ENCODE results near the gene AHRR. TPM values are rescaled to one million over a fixed set of nuclear protein-coding genes. Genes with fewer than 3 reads are reported as not detected.

Gene AHRR
- polyA plus RNA-seq, 3 donors = 0.15 TPM; not detected in 1

DNA sequence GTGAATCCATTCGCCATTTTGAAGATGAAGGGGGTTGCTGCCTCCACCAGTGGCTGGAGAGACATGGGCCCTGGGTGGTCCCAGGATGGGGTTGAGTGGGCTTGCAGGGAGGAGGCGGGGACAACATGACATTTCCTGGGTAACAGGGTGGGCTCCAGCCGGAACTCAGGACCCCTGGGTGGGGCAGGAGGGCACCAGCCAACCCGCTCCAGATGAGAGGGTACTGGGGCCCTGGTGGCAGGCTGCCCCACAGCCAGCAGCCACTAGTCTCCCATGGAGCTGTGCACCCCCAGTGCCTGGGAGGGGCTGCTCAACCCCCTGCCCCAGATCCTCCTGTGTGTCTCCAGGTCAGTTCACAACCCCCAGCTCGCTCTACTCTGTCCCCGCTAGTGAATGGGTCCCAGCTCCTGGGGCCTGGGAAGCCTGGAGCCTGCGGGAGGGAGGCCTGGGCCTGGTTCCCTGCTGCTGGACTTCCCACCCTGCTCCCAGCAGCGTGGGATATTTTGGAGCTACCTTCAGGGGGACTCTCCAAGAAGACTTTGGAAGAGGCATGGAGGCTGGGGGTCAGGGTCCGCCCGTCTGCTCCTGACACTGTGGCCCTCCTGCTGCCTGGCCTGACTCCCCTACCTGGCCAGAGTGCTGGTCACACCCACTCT lies 55.9 kb downstream of the AHRR start:
- no peaks in the 10 kb centered on the region for H3K36me3 Mint-ChIP-seq
- no peaks in the 10 kb centered on the region for H3K9me3 ChIP-seq (replicated peaks in 1 of 2; ENCODE audit: control insufficient read depth in 1 of 2, insufficient read depth in 1 of 2, low read length in 2 of 2)
- TF ChIP-seq, protein P1, sequence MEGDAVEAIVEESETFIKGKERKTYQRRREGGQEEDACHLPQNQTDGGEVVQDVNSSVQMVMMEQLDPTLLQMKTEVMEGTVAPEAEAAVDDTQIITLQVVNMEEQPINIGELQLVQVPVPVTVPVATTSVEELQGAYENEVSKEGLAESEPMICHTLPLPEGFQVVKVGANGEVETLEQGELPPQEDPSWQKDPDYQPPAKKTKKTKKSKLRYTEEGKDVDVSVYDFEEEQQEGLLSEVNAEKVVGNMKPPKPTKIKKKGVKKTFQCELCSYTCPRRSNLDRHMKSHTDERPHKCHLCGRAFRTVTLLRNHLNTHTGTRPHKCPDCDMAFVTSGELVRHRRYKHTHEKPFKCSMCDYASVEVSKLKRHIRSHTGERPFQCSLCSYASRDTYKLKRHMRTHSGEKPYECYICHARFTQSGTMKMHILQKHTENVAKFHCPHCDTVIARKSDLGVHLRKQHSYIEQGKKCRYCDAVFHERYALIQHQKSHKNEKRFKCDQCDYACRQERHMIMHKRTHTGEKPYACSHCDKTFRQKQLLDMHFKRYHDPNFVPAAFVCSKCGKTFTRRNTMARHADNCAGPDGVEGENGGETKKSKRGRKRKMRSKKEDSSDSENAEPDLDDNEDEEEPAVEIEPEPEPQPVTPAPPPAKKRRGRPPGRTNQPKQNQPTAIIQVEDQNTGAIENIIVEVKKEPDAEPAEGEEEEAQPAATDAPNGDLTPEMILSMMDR (IDR thresholded peaks at IDR 0.05) = no peak
- no peak overlapping the region for H3K27ac Mint-ChIP-seq
- no peaks in the 10 kb centered on the region for H3K36me3 ChIP-seq (replicated peaks in 1 of 2; ENCODE audit: control insufficient read depth in 1 of 2, insufficient read depth in 2 of 2, low read length in 2 of 2)
- peaks cover 0 to 6% (median 0%) of the 10 kb centered on the region in 7 donors for H3K9me3 Mint-ChIP-seq
- H3K27me3 ChIP-seq (ENCODE audit: control insufficient read depth in 2 of 2, insufficient read depth in 2 of 2, low read length in 2 of 2) = peaks cover 0 to 27% of the 10 kb centered on the region in 2 donors
- H3K27me3 Mint-ChIP-seq (ENCODE audit: low read depth in 3 of 3) = peaks cover 16 to 41% (median 22%) of the 10 kb centered on the region in 3 donors
- intact Hi-C loops (cut with micrococcal nuclease) = no loop called here
- H3K27ac ChIP-seq (ENCODE audit: low read depth in 1 of 2, low read length in 2 of 2) = no peak overlapping the region
- H3K9ac ChIP-seq (ENCODE audit: insufficient read depth, low read length, poor library complexity, severe bottlenecking) = no peak overlapping the region
- no peak for DNase-seq
- H3K79me2 ChIP-seq (ENCODE audit: insufficient read depth, low read length) = no peaks in the 10 kb centered on the region
- H3K4me3 Mint-ChIP-seq = no peak overlapping the region
- H2AFZ ChIP-seq (ENCODE audit: insufficient read depth, low read depth, low read length, poor library complexity, severe bottlenecking) = no peak overlapping the region
- no peaks in the 10 kb centered on the region for H4K20me1 ChIP-seq (ENCODE audit: insufficient read depth, low read length)
- H3K4me1 Mint-ChIP-seq = no peaks in the 10 kb centered on the region
- no peak overlapping the region for H3K4me2 ChIP-seq (replicated peaks; ENCODE audit: extremely low read depth, low read length, poor library complexity, severe bottlenecking)
- 95% methylated on average over 6 of the region's 10 CpGs for WGBS (ENCODE audit: insufficient coverage)
- no peak overlapping the region for H3K4me3 ChIP-seq (replicated peaks in 1 of 3; ENCODE audit: low read depth in 2 of 3, low read length in 3 of 3)
- peaks cover 0 to 11% of the 10 kb centered on the region in 2 donors for H3K4me1 ChIP-seq (ENCODE audit: control insufficient read depth in 1 of 2, insufficient read depth in 2 of 2, low read length in 2 of 2)

DNA sequence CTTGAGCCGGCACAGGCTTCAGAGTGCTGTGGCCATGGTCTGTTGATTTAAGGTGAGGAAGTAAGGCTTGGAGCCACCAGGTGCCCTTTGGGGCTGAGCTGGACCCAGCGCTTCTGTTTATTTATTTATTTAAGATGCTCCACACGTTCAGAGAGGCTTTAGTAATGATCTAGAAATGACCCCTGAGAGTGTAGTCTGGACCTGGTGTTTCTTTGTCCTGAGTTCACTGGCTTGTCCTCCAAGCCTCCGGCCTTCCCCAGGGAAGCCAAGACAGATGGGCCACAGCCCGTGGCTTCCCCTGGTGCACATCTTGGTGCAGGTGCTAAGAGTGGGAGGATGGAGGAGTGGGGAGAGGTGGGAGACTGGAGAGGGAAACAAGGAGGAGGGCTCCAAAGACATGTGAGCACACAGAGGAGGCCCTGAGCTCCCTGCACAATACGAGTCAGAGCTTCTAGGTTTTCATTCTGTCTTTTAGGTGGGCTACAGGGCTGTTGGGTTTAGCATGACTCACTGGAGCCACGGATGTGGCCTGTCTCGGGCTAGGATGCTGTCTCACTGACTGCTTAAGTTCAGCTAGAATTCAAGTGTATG lies 56.9 kb downstream of the AHRR start:
- peak in 1 of 3 donors; percentile 47 for DNase-seq
- Histone ChIP-seq H3K79me2 (ENCODE audit: insufficient read depth, low read length) (no peaks in the 10 kb centered on the region), H3K4me3 (replicated peaks in 1 of 3; ENCODE audit: low read depth in 2 of 3, low read length in 3 of 3) (no peak overlapping the region), H3K4me1 (ENCODE audit: control insufficient read depth in 1 of 2, insufficient read depth in 2 of 2, low read length in 2 of 2) (peaks cover 0 to 5% of the 10 kb centered on the region in 2 donors), H4K20me1 (ENCODE audit: insufficient read depth, low read length) (no peaks in the 10 kb centered on the region), H3K4me2 (replicated peaks; ENCODE audit: extremely low read depth, low read length, poor library complexity, severe bottlenecking) (no peak overlapping the region), H3K9ac (ENCODE audit: insufficient read depth, low read length, poor library complexity, severe bottlenecking) (no peak overlapping the region), H2AFZ (ENCODE audit: insufficient read depth, low read depth, low read length, poor library complexity, severe bottlenecking) (no peak overlapping the region), H3K36me3 (replicated peaks in 1 of 2; ENCODE audit: control insufficient read depth in 1 of 2, insufficient read depth in 2 of 2, low read length in 2 of 2) (no peaks in the 10 kb centered on the region), H3K9me3 (replicated peaks in 1 of 2; ENCODE audit: control insufficient read depth in 1 of 2, insufficient read depth in 1 of 2, low read length in 2 of 2) (no peaks in the 10 kb centered on the region), H3K27ac (ENCODE audit: low read depth in 1 of 2, low read length in 2 of 2) (no peak overlapping the region), H3K27me3 (ENCODE audit: control insufficient read depth in 2 of 2, insufficient read depth in 2 of 2, low read length in 2 of 2) (peaks cover 0 to 18% of the 10 kb centered on the region in 2 donors)
- Mint-ChIP-seq H3K4me1 (no peaks in the 10 kb centered on the region), H3K36me3 (no peaks in the 10 kb centered on the region), H3K27me3 (ENCODE audit: low read depth in 3 of 3) (peaks cover 14 to 33% (median 20%) of the 10 kb centered on the region in 3 donors), H3K27ac (peak overlapping the region in 1 of 7 donors; percentile 28), H3K4me3 (no peak overlapping the region), H3K9me3 (peaks cover 0 to 6% (median under 1%) of the 10 kb centered on the region in 7 donors)
- TF ChIP-seq, protein P1 (IDR thresholded peaks at IDR 0.05) = no peak
- intact Hi-C loops (cut with micrococcal nuclease) = no loop called here
- WGBS (ENCODE audit: insufficient coverage) = 88% methylated on average over 5 of the region's 8 CpGs
